ENCODE data around the gene CCRL2.

DNA sequence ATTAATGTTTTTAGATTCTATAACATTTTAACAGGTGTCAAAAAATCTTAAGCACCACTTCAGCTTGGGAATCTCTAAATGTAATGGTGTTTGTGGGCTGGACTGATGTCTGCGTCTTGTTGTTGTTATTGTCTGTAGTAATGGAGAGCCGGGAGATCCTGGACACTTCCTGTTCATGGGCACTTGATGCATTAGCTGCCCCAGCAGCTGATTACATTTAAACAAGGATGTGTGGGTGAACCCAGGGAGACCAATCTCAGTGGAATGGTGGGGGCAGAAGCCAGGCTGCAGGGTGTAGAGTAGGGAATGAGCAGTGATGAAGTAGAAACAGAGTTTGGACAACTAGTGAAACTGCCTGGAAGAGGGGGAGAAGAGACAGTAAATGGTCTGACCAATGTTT lies 8.0 kb upstream of the CCRL2 start:
- TF ChIP-seq, protein P1, sequence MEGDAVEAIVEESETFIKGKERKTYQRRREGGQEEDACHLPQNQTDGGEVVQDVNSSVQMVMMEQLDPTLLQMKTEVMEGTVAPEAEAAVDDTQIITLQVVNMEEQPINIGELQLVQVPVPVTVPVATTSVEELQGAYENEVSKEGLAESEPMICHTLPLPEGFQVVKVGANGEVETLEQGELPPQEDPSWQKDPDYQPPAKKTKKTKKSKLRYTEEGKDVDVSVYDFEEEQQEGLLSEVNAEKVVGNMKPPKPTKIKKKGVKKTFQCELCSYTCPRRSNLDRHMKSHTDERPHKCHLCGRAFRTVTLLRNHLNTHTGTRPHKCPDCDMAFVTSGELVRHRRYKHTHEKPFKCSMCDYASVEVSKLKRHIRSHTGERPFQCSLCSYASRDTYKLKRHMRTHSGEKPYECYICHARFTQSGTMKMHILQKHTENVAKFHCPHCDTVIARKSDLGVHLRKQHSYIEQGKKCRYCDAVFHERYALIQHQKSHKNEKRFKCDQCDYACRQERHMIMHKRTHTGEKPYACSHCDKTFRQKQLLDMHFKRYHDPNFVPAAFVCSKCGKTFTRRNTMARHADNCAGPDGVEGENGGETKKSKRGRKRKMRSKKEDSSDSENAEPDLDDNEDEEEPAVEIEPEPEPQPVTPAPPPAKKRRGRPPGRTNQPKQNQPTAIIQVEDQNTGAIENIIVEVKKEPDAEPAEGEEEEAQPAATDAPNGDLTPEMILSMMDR (IDR thresholded peaks at IDR 0.05): no peak
- TF ChIP-seq EZH2 (IDR thresholded peaks at IDR 0.05) (no peak), EZH2phosphoT487 (IDR thresholded peaks at IDR 0.05) (no peak)

All from neural progenitor cell (in vitro differentiated cells).